ENCODE data around the gene G2E3.
"Not testable (repeated sequence)": the region's sequence is repeated elsewhere in the genome, so short reads cannot be mapped to it uniquely, and the experiment has no call there.

Gene G2E3

DNA sequence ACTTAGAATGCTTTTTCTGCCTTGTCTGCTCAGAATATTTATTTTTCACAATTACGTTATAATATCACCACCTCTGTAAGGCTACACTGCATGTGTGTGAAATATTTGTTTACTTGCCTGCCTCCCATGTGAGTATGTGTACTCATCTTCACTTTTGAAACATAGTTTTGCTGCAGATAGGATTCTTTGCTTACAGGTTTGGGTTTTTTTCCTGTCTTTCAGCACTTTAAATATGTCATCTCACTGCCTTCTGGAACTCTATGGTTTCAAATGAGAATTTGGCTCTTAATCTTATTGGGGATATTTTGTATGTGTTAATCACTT, 10.9 kb downstream of the G2E3 start:
- in situ Hi-C loops (cut with HindIII; ENCODE audit: low sequenced_read_pairs) = no loop called here

DNA sequence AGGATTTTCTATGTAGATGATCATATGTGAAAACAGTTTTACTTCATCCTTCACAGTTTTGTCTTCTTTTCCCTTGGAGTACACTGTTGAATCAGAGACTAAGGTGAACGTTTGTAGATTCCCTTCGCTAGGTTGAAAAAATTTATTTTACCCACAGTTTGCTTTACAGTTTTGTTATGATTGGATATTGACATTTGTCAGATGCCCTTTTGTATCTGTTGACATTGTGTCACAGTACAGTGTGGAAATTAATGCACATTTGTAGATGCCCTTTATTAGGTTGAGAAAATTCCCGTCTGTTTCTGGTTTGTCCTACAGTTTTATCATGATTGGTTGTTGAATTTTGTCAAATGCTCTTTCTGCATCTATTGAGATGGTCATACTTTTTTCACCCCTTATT, 13.3 kb downstream of the G2E3 start:
- H3K4me3 ChIP-seq (ENCODE audit: low read depth, low read length) = no peak overlapping the region
- no peak for DNase-seq (ENCODE audit: low read depth)
- no peak for TF ChIP-seq CTCF (IDR thresholded peaks at IDR 0.05; ENCODE audit: low read depth, low read length, missing control alignments)
- in situ Hi-C loops (cut with HindIII; ENCODE audit: low sequenced_read_pairs) = no loop called here

More for the DNA sequence above, 10.9 kb downstream of the G2E3 start:
- no peak for DNase-seq (ENCODE audit: low read depth)
- no peak for TF ChIP-seq CTCF (IDR thresholded peaks at IDR 0.05; ENCODE audit: low read depth, low read length, missing control alignments)
- H3K4me3 ChIP-seq (ENCODE audit: low read depth, low read length) = no peak overlapping the region

DNA sequence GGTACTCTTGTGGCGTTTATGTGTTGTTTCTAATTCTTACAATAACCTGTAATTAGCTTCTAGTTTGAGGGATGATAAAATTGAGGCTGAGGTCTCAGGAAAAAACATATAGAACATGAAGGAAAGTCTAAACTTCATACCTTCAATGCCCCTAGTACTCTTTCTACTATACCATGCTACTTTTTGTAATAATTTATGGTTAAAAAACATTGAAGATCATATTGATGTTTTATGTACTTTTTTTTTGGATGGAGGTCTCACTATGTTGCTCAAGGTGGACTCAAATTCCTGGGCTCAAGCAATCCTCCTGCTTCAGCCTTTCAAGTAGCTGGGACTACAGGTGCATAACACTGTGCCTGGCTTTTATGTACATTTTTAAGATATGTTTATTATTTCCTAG, 13.8 kb downstream of the G2E3 start:
- no peak for DNase-seq (ENCODE audit: low read depth)
- in situ Hi-C loops (cut with HindIII; ENCODE audit: low sequenced_read_pairs) = no loop called here
- no peak for TF ChIP-seq CTCF (IDR thresholded peaks at IDR 0.05; ENCODE audit: low read depth, low read length, missing control alignments)
- no peak overlapping the region for H3K4me3 ChIP-seq (ENCODE audit: low read depth, low read length)

DNA sequence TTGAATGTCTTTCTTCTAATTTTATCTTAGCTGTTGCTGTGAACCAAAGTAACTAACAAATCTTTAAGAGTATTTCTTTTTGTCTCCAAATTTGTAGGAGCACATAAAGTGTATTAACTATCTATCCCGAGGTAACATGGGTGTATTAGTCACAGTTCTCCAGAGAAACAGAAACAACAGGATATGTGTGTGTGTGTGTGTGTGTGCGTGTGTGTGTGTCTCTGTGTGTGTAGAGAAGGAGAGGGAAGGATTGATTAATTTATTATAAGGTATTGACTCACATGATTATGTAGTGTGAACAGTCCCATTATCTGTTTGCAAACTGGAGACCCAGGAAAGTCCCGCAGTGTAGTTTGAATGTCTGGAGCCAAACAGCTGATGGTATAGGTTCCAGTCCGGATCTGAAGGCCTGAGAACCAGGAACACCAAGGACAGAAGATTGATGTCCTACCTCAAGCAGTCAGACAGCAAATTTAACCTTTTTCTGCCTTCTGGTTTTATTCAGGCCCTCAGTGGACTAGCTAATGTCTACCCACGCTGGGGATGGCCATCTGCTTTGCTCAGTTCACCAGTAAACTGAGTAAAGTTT, 14.4 kb downstream of the G2E3 start:
- TF ChIP-seq CTCF (IDR thresholded peaks at IDR 0.05; ENCODE audit: low read depth, low read length, missing control alignments) = no peak
- DNase-seq (ENCODE audit: low read depth) = no peak
- H3K4me3 ChIP-seq (ENCODE audit: low read depth, low read length) = no peak overlapping the region
- in situ Hi-C loops (cut with HindIII; ENCODE audit: low sequenced_read_pairs) = no loop called here

DNA sequence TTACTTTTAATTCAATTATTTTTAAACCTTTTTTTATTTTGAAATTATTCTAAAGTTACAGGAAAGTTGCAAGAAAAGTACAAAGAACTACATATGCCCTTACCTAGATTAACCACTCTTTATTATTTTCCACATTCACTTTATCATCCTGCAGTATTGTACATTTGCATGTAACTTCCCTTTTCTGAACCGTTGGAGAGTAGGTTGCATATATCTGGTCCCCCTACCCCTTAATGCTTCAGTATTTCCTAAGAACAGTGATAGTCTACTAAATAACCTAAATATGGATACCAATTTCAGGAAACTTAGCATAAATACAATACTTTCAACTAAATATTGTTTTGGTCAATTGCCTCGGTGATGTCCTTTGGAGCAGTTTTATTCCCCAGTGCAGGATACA, 15.0 kb downstream of the G2E3 start:
- TF ChIP-seq CTCF (IDR thresholded peaks at IDR 0.05; ENCODE audit: low read depth, low read length, missing control alignments) = no peak
- in situ Hi-C loops (cut with HindIII; ENCODE audit: low sequenced_read_pairs) = no loop called here
- DNase-seq (ENCODE audit: low read depth) = no peak

DNA sequence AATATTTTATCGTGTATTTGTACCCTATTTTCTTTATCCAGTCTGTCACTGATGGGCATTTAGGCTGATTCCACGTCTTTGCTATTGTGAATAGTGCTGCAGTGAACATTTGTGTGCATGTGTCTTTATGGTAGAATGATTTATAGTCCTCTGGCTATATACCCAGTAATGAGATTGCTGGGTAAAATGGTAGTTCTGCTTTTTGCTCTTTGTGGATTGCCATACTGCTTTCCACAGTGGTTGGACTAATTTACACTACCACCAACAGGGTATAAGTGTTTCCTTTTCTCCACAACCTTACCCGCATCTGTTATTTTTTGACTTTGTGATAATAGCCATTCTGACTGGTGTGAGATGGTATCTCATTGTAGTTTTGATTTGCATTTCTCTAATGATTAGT, 15.8 kb downstream of the G2E3 start:
- DNase-seq (ENCODE audit: low read depth); H3K4me3 ChIP-seq (ENCODE audit: low read depth, low read length); in situ Hi-C loops (cut with HindIII; ENCODE audit: low sequenced_read_pairs): not testable (repeated sequence)

More for the DNA sequence above, 15.0 kb downstream of the G2E3 start:
- H3K4me3 ChIP-seq (ENCODE audit: low read depth, low read length) = no peak overlapping the region

DNA sequence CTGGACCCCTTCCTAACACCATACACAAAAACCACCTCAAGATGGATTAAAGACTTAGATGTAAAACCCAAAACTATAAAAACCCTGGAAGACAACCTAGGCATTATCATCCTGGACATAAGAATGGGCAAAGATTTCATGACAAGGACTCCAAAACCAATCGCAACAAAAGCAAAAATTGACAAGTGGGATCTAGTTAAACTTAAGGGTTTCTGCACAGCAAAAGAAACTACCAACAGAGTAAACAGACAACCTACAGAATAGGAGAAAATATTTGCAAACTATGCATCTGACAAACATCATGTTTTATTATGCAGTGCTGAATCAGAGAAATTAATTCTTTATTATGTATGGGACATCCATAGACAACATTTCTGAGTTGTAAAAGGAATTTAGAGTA, 17.4 kb downstream of the G2E3 start:
- DNase-seq (ENCODE audit: low read depth); H3K4me3 ChIP-seq (ENCODE audit: low read depth, low read length); in situ Hi-C loops (cut with HindIII; ENCODE audit: low sequenced_read_pairs): not testable (repeated sequence)
